Measurements from ENCODE around the gene TRMT13. TPM values are rescaled to one million over a fixed set of nuclear protein-coding genes. Genes with fewer than 3 reads are reported as not detected.

The TRMT13 gene
- total and polyA plus RNA-seq, 2 of the 13 experiments (the other 11 are each of a cell fraction or from before 2014, with no cell fraction given): 10.0 to 12.4 TPM

- TF ChIP-seq ZNF513 (CRISPR knock-in tag; conservative IDR thresholded peaks at IDR 0.05): no peak
- TF ChIP-seq ZNF225 (CRISPR knock-in tag; IDR thresholded peaks at IDR 0.05): no peak
- TF ChIP-seq TEF (CRISPR knock-in tag; IDR thresholded peaks at IDR 0.05): no peak
- TF ChIP-seq CENPT (CRISPR knock-in tag; IDR thresholded peaks at IDR 0.05; ENCODE audit: low read depth): no peak
- TF ChIP-seq GMEB2 (CRISPR knock-in tag; IDR thresholded peaks at IDR 0.05; ENCODE audit: low read depth): no peak
- no peak for TF ChIP-seq SIN3B (IDR thresholded peaks at IDR 0.05; ENCODE audit: low read length)
- TF ChIP-seq HOXD1 (CRISPR knock-in tag; IDR thresholded peaks at IDR 0.05): 0 out of 2 replicates have a peak, but pooled peaks have one; percentile 24
- TF ChIP-seq SOX6 (IDR thresholded peaks at IDR 0.05): no peak
- peak; percentile 51; the same call in 1 of the 2 replicates for TF ChIP-seq SOX6 (CRISPR knock-in tag; IDR thresholded peaks at IDR 0.05)
- peak; percentile 46; the same call in 1 of the 2 replicates for TF ChIP-seq KAT8 (CRISPR knock-in tag; IDR thresholded peaks at IDR 0.05)
- TF ChIP-seq NFE2L2 (IDR thresholded peaks at IDR 0.05; ENCODE audit: low read length): no peak
- peak; percentile 40; the same call in 1 of the 2 replicates for TF ChIP-seq IRF2 (CRISPR knock-in tag; IDR thresholded peaks at IDR 0.05)
- no peak for TF ChIP-seq ZBTB49 (CRISPR knock-in tag; IDR thresholded peaks at IDR 0.05; ENCODE audit: borderline replicate concordance)
- TF ChIP-seq THAP9 (CRISPR knock-in tag; IDR thresholded peaks at IDR 0.05; ENCODE audit: borderline replicate concordance): no peak
- no peak for TF ChIP-seq E2F5 (CRISPR knock-in tag; conservative IDR thresholded peaks at IDR 0.05)
- TF ChIP-seq PHF21A (CRISPR knock-in tag; IDR thresholded peaks at IDR 0.05): 0 out of 2 replicates have a peak, but pooled peaks have one; percentile 33
- peak; percentile 62 for TF ChIP-seq RXRB (CRISPR knock-in tag; IDR thresholded peaks at IDR 0.05; ENCODE audit: borderline replicate concordance)
- TF ChIP-seq ZSCAN22 (CRISPR knock-in tag; IDR thresholded peaks at IDR 0.05): no peak
- no peak for TF ChIP-seq BHLHE40 (IDR thresholded peaks at IDR 0.05; ENCODE audit: low read length)
- TF ChIP-seq ARNTL (CRISPR knock-in tag; IDR thresholded peaks at IDR 0.05): no peak
- peak; percentile 80 for TF ChIP-seq ZNF460 (CRISPR knock-in tag; IDR thresholded peaks at IDR 0.05; ENCODE audit: borderline replicate concordance)
Observed at GRCh38 chr1:100130552-100131077, 2.3 kb upstream of the TRMT13 start (continued).

Data from HepG2 (cell line).